Smooth muscle cell of the umbilical artery (primary cell): ENCODE results near the gene ARMC3. TPM values are rescaled to one million over a fixed set of nuclear protein-coding genes. Genes with fewer than 3 reads are reported as not detected.

Source experiments
- total RNA-seq: library from RNA; depleted of rRNA; stranded (reverse); fragments of >200 nt; gene quantifications from 2 replicates; pipeline ENCODE4 v1.2.3, GENCODE V29; 2014

ARMC3 gene, protein sequence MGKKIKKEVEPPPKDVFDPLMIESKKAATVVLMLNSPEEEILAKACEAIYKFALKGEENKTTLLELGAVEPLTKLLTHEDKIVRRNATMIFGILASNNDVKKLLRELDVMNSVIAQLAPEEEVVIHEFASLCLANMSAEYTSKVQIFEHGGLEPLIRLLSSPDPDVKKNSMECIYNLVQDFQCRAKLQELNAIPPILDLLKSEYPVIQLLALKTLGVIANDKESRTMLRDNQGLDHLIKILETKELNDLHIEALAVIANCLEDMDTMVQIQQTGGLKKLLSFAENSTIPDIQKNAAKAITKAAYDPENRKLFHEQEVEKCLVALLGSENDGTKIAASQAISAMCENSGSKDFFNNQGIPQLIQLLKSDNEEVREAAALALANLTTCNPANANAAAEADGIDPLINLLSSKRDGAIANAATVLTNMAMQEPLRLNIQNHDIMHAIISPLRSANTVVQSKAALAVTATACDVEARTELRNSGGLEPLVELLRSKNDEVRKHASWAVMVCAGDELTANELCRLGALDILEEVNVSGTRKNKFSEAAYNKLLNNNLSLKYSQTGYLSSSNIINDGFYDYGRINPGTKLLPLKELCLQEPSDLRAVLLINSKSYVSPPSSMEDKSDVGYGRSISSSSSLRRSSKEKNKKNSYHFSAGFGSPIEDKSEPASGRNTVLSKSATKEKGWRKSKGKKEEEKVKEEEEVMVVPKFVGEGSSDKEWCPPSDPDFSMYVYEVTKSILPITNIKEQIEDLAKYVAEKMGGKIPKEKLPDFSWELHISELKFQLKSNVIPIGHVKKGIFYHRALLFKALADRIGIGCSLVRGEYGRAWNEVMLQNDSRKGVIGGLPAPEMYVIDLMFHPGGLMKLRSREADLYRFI
- not detected in 2 replicates for total RNA-seq

GRCh38 chr10:22927661-22928403, at the start of gene ARMC3:
Gene ARMC3, plus strand, starts transcription at chr10:22928053. Its CDS starts 3,944 bp downstream, at chr10:22931997.

Other genes starting within 250 kb of the ARMC3 start
- 29.4 and 48.0 TPM in 2 replicates for gene PIP4K2A, start 213.5 kb upstream of the ARMC3 start, total RNA-seq
- gene MSRB2, start 167.5 kb downstream of the ARMC3 start, total RNA-seq: 16.9 and 24.3 TPM in 2 replicates